ENCODE measurements around the gene GTF3C1. TPM values are rescaled to one million over a fixed set of nuclear protein-coding genes. Genes with fewer than 3 reads are reported as not detected.

Gene GTF3C1
- total RNA-seq, 1 donor from 2014 or later, result 57.1 TPM

- H3K9me3 ChIP-seq, result peaks cover 8% of the 10 kb centered on the region
- H3K36me3 ChIP-seq, result peaks cover 8% of the 10 kb centered on the region
- peaks cover 22% of the 10 kb centered on the region for H3K27me3 ChIP-seq (ENCODE audit: low read depth)
- TF ChIP-seq, protein P1, sequence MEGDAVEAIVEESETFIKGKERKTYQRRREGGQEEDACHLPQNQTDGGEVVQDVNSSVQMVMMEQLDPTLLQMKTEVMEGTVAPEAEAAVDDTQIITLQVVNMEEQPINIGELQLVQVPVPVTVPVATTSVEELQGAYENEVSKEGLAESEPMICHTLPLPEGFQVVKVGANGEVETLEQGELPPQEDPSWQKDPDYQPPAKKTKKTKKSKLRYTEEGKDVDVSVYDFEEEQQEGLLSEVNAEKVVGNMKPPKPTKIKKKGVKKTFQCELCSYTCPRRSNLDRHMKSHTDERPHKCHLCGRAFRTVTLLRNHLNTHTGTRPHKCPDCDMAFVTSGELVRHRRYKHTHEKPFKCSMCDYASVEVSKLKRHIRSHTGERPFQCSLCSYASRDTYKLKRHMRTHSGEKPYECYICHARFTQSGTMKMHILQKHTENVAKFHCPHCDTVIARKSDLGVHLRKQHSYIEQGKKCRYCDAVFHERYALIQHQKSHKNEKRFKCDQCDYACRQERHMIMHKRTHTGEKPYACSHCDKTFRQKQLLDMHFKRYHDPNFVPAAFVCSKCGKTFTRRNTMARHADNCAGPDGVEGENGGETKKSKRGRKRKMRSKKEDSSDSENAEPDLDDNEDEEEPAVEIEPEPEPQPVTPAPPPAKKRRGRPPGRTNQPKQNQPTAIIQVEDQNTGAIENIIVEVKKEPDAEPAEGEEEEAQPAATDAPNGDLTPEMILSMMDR (IDR thresholded peaks at IDR 0.05), result no peak
- intact Hi-C loops (cut with DNase I), result no loop called here
- no peak overlapping the region for H3K27ac ChIP-seq
- no peak overlapping the region for H3K4me3 ChIP-seq
- H3K4me1 ChIP-seq, result peaks cover 16% of the 10 kb centered on the region
- peak; percentile 16 for DNase-seq
- no peak for ATAC-seq
Observed at GRCh38 chr16:27447301-27447700, 102.4 kb downstream of the GTF3C1 start.

GRCh38 chr16:27446721-27447120 lies 103.0 kb downstream of the GTF3C1 start:
- H3K27ac ChIP-seq, result no peak overlapping the region
- H3K36me3 ChIP-seq, result peaks cover 8% of the 10 kb centered on the region
- DNase-seq (peak; percentile 45), ATAC-seq (peak; percentile 62)
- intact Hi-C loops (cut with DNase I), result no loop called here
- TF ChIP-seq, protein P1 (IDR thresholded peaks at IDR 0.05), result no peak
- H3K4me1 ChIP-seq, result peaks cover 16% of the 10 kb centered on the region
- peaks cover 22% of the 10 kb centered on the region for H3K27me3 ChIP-seq (ENCODE audit: low read depth)
- H3K4me3 ChIP-seq, result no peak overlapping the region
- H3K9me3 ChIP-seq, result peaks cover 8% of the 10 kb centered on the region

DNA sequence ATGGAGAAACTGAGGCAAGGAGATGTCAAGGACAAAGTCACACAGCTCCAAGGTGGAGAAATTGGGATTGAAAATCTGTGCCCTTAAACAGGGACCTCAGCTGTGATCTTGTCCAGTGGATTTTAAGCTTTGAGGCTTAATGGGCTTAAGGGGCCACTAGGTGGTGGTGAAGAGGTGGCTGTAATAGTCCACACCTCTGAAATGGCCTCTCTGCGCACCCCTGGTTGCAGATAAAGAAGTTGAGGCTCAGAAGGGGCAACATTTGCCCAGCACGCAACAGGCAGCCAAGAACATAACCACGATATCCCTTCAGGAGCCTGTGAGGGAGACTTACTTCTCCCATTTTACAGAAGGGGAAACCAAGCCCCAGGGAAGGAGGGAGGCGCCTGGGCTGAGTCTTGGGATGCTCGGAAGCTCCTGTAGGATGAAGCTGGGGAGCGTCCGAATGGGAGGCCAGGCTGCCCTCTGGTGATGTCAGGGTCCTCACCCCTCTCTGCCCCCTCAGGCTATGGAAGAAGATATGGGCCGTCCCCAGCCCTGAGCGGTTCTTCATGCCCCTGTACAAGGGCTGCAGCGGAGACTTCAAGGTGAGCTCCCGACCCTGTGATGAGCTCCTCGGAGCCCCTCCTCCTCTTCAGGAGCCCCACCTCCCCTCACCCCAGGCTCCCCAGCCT lies 104.1 kb downstream of the GTF3C1 start:
- Histone ChIP-seq H3K4me1 (peaks cover 11% of the 10 kb centered on the region), H3K36me3 (peaks cover 8% of the 10 kb centered on the region), H3K9me3 (peaks cover 8% of the 10 kb centered on the region), H3K27me3 (ENCODE audit: low read depth) (peaks cover 18% of the 10 kb centered on the region), H3K4me3 (no peak overlapping the region), H3K27ac (no peak overlapping the region)
- ATAC-seq, result no peak
- intact Hi-C loops (cut with DNase I), result no loop called here
- DNase-seq, result peak; percentile 25
- TF ChIP-seq, protein P1 (IDR thresholded peaks at IDR 0.05), result no peak

DNA sequence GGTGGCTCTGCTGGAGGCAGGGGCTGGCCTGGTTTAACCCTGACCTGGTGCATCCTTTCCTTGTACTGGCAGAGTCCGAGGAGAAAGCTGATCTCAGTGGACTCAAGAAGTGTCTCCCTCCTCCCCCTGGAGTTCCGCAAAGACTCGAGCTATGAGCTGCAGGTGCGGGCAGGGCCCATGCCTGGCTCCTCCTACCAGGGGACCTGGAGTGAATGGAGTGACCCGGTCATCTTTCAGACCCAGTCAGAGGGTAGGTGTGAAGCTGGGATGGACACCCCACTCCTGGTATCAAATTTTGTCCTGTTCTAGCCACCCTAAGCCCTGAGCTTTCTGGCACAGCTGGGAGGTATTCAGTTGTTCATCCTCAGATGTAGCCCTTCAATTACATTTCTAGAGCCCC lies 105.2 kb downstream of the GTF3C1 start:
- H3K4me1 ChIP-seq, result peaks cover under 1% of the 10 kb centered on the region
- intact Hi-C loops (cut with DNase I), result no loop called here
- H3K27me3 ChIP-seq (ENCODE audit: low read depth), result peaks cover 11% of the 10 kb centered on the region
- H3K27ac ChIP-seq, result no peak overlapping the region
- peaks cover 8% of the 10 kb centered on the region for H3K9me3 ChIP-seq
- TF ChIP-seq, protein P1 (IDR thresholded peaks at IDR 0.05), result no peak
- peaks cover 8% of the 10 kb centered on the region for H3K36me3 ChIP-seq
- ATAC-seq (no peak), DNase-seq (peak; percentile 4)
- H3K4me3 ChIP-seq, result no peak overlapping the region

GRCh38 chr16:27444015-27444414 lies 105.7 kb downstream of the GTF3C1 start:
- Histone ChIP-seq H3K4me3 (no peak overlapping the region), H3K36me3 (peaks cover 8% of the 10 kb centered on the region), H3K27ac (no peak overlapping the region), H3K27me3 (ENCODE audit: low read depth) (peaks cover 7% of the 10 kb centered on the region), H3K9me3 (peaks cover 8% of the 10 kb centered on the region), H3K4me1 (no peaks in the 10 kb centered on the region)
- TF ChIP-seq, protein P1 (IDR thresholded peaks at IDR 0.05), result no peak
- DNase-seq (no peak), ATAC-seq (no peak)
- intact Hi-C loops (cut with DNase I), result no loop called here
